B cell (primary cell): ENCODE data around the gene PAK2.

Experiments
- CTCF ChIP-seq: fragments of 200-600 bp; IDR thresholded peaks from one replicate; pipeline ENCODE4 v1.8.0; 2022; ENCODE audit warnings: antibody characterized with exemption, mild to moderate bottlenecking
- EZH2 ChIP-seq: IDR thresholded peaks from 2 replicates; pipeline ENCODE4 v1.6.1; 2012; ENCODE audit warnings: borderline replicate concordance, low read depth, mild to moderate bottlenecking, moderate library complexity, low read length; ENCODE audit not compliant: insufficient read depth, poor library complexity, severe bottlenecking

GRCh38 chr3:196777836-196778235 lies 38.2 kb downstream of the PAK2 start:
- TF ChIP-seq CTCF, result no peak
- TF ChIP-seq EZH2, result no peak
